Liver (tissue), 3 donors: ENCODE data around the gene BOC.

Experiments
- CTCF ChIP-seq: fragments of 150-350 bp; IDR thresholded peaks from 2 replicates; pipeline ENCODE4 v1.5.1; 2017; ENCODE audit warnings: improper control_type of control experiment, low read depth, low read length; ENCODE audit not compliant: missing input control
- RXRA ChIP-seq, 2 donors: IDR thresholded peaks; 2 replicates each; pipeline ENCODE4 v1.6.1; 2017 to 2018; ENCODE audit warnings: antibody characterized with exemption in 2 of 2, mild to moderate bottlenecking in 1 of 2
- TAF1 ChIP-seq: conservative IDR thresholded peaks from 2 replicates; pipeline ENCODE4 v1.6.1; 2016; ENCODE audit warnings: antibody characterized with exemption, mild to moderate bottlenecking
- YY1 ChIP-seq: IDR thresholded peaks from 2 replicates; pipeline ENCODE4 v1.6.1; 2016; ENCODE audit warnings: antibody characterized with exemption, mild to moderate bottlenecking
- donor health status: healthy.
- donor health status: healthy.

GRCh38 chr3:113242096-113242581 lies 30.8 kb downstream of the BOC start:
- TF ChIP-seq CTCF (no peak), YY1 (no peak), RXRA (IDR thresholded peaks at IDR 0.05) (no peak), TAF1 (no peak)
